ENCODE data around the gene GPC3.

DNA sequence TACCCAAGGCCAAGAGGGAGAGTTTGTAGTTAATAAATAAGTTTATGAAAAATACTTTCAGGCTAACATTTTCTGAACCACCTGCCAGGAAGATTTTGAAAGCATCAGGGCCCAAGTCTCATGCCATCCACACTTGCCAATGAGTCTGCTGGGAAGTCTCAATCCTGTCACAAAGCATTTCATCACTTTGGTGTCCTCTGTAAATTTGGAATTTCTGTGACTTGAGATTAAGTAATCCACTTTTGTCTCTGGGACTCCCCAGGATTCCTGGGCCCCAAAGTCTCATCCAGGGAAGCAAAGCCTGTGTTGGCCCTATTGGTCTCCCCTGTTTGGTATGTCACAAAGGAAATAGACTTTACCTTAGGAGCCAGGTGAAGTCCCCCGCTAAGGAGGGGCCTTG lies 470.9 kb downstream of the GPC3 start:
- no peak for TF ChIP-seq POLR2A (IDR thresholded peaks at IDR 0.05)
- TF ChIP-seq, protein P1, sequence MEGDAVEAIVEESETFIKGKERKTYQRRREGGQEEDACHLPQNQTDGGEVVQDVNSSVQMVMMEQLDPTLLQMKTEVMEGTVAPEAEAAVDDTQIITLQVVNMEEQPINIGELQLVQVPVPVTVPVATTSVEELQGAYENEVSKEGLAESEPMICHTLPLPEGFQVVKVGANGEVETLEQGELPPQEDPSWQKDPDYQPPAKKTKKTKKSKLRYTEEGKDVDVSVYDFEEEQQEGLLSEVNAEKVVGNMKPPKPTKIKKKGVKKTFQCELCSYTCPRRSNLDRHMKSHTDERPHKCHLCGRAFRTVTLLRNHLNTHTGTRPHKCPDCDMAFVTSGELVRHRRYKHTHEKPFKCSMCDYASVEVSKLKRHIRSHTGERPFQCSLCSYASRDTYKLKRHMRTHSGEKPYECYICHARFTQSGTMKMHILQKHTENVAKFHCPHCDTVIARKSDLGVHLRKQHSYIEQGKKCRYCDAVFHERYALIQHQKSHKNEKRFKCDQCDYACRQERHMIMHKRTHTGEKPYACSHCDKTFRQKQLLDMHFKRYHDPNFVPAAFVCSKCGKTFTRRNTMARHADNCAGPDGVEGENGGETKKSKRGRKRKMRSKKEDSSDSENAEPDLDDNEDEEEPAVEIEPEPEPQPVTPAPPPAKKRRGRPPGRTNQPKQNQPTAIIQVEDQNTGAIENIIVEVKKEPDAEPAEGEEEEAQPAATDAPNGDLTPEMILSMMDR (IDR thresholded peaks at IDR 0.05) = no peak

Data from thyroid gland (tissue), 4 donors.